ENCODE data around the gene SLCO2B1. TPM values are rescaled to one million over a fixed set of nuclear protein-coding genes. Genes with fewer than 3 reads are reported as not detected.

Gene SLCO2B1
- total RNA-seq, 1 donor from 2014 or later, result 185 TPM

- peak; percentile 79 for DNase-seq (ENCODE audit: low spot score)
Observed at GRCh38 chr11:75246006-75246670, 95.2 kb downstream of the SLCO2B1 start.

- peak; percentile 45 for DNase-seq (ENCODE audit: low spot score)
Observed at GRCh38 chr11:75246671-75247350, 95.9 kb downstream of the SLCO2B1 start.

- DNase-seq (ENCODE audit: low spot score), result peak; percentile 55
Observed at GRCh38 chr11:75248924-75249256, 98.0 kb downstream of the SLCO2B1 start.

- peak; percentile 64 for DNase-seq (ENCODE audit: low spot score)
Observed at GRCh38 chr11:75249704-75250103, 98.8 kb downstream of the SLCO2B1 start.

- no peak for DNase-seq (ENCODE audit: low spot score)
Observed at GRCh38 chr11:75254326-75254725, 103.4 kb downstream of the SLCO2B1 start.

Other genes with a start within 250 kb of the SLCO2B1 start
- gene XRRA1, start 202.0 kb upstream of the SLCO2B1 start, total RNA-seq, result 23.4 TPM
- gene SPCS2, start 201.8 kb upstream of the SLCO2B1 start, total RNA-seq, result 138 TPM
- gene NEU3, start 162.2 kb upstream of the SLCO2B1 start, total RNA-seq, result 6.2 TPM
- gene OR2AT4, start 54.2 kb upstream of the SLCO2B1 start, total RNA-seq, result not detected
- 1.6 TPM for gene TPBGL, start 89.7 kb downstream of the SLCO2B1 start, total RNA-seq
- 112 TPM for gene ARRB1, start 200.6 kb downstream of the SLCO2B1 start, total RNA-seq
- 1,433 TPM for gene RPS3, start 248.4 kb downstream of the SLCO2B1 start, total RNA-seq

All from mesenteric fat pad (tissue), 1 donor.